ENCODE measurements around the gene WIPF2.

The WIPF2 gene

GRCh38 chr17:40327735-40328385 lies 108.8 kb downstream of the WIPF2 start:
- DNase-seq: no peak

- DNase-seq: no peak
Observed at GRCh38 chr17:40328386-40328766, 109.3 kb downstream of the WIPF2 start.

- peak; percentile 84 for DNase-seq
Observed at GRCh38 chr17:40329839-40330794, 111.0 kb downstream of the WIPF2 start.

GRCh38 chr17:40330850-40331470 lies 111.9 kb downstream of the WIPF2 start:
- DNase-seq: no peak

- DNase-seq: no peak
Observed at GRCh38 chr17:40331743-40332641, 112.9 kb downstream of the WIPF2 start.
